B cell (primary cell): ENCODE data around the gene CTNNA2. TPM values are rescaled to one million over a fixed set of nuclear protein-coding genes. Genes with fewer than 3 reads are reported as not detected.

ENCODE experiments used
- ATAC-seq: fragments of 200-7000 bp; cut with Tn5 transposase; one replicate; pipeline ENCODE4 v1.10.0; 2021; ENCODE audit warnings: low read depth, mild to moderate bottlenecking, moderate number of reproducible peaks, moderate library complexity
- CTCF ChIA-PET: fragments of 350-600 bp; sonication (Branson Sonifier 250); formaldehyde crosslinking; loops from one replicate; lab custom pipeline; 2021; ENCODE audit warnings: antibody characterized with exemption, inconsistent platforms; lab: Charles Lee
- POLR2A ChIA-PET: fragments of 350-600 bp; sonication (Branson Sonifier 250); formaldehyde crosslinking; loops from one replicate; lab custom pipeline; 2021; ENCODE audit warnings: antibody characterized with exemption; lab: Charles Lee
- DNase-seq: peaks from one replicate; pipeline ENCODE4 v3.0.0; 2013
- H2AFZ ChIP-seq: 2 replicates; pipeline ENCODE4 v1.6.1; 2012; ENCODE audit warnings: mild to moderate bottlenecking, low read depth, low read length; ENCODE audit not compliant: insufficient read depth, poor library complexity, severe bottlenecking
- H3K27ac ChIP-seq, 2 donors: 1 replicate in 1 of 2; 2 replicates in 1 of 2; pipeline ENCODE4 v1.5.1; 2012 to 2013; ENCODE audit warnings: low read length in 2 of 2, mild to moderate bottlenecking in 2 of 2, moderate library complexity in 1 of 2
- H3K27me3 ChIP-seq, 4 experiments: fragments of 200-600 bp in 1 of 4; sonication (generic) in 1 of 4; replicated peaks in 1 of 4; 1 replicate in 2 of 4; 2 replicates in 2 of 4; pipeline versions ENCODE4 v1.6.1 to v1.7.0; 2013 to 2016; ENCODE audit warnings: low read length in 3 of 4, mild to moderate bottlenecking in 2 of 4, mixed read lengths in 1 of 4, moderate library complexity in 1 of 4; ENCODE audit not compliant: insufficient read depth in 4 of 4, control insufficient read depth in 3 of 4; ENCODE audit errors: control extremely low read depth in 1 of 4
- H3K36me3 ChIP-seq, 2 experiments: replicated peaks in 1 of 2; 1 replicate in 1 of 2; 2 replicates in 1 of 2; pipeline versions ENCODE4 v1.6.1 to v1.7.1; 2013; ENCODE audit warnings: low read length in 1 of 2; ENCODE audit not compliant: insufficient read depth in 2 of 2, control insufficient read depth in 1 of 2; ENCODE audit errors: control extremely low read depth in 1 of 2, extremely low read depth in 1 of 2
- H3K4me1 ChIP-seq, 2 donors: fragments of 200-600 bp in 1 of 2; sonication (generic) in 1 of 2; 1 replicate in 1 of 2; 2 replicates in 1 of 2; pipeline versions ENCODE4 v1.5.1 to v1.6.1; 2013 to 2017; ENCODE audit warnings: low read length in 2 of 2; ENCODE audit not compliant: control insufficient read depth in 2 of 2, insufficient read depth in 2 of 2
- H3K4me2 ChIP-seq: replicated peaks from 2 replicates; pipeline ENCODE3; 2012; ENCODE audit warnings: mild to moderate bottlenecking, low read depth, low read length; ENCODE audit not compliant: poor library complexity, severe bottlenecking
- H3K4me3 ChIP-seq, 5 experiments: fragments of 200-600 bp in 1 of 5; sonication (generic) in 1 of 5; 1 replicate in 3 of 5; 2 replicates in 2 of 5; pipeline versions ENCODE4 v1.5.1 to v1.7.0; 2011 to 2016; ENCODE audit warnings: low read length in 4 of 5, mild to moderate bottlenecking in 4 of 5, low read depth in 2 of 5, control low read depth in 1 of 5, moderate library complexity in 1 of 5; ENCODE audit not compliant: insufficient read depth in 1 of 5; ENCODE audit errors: control extremely low read depth in 1 of 5, extremely low read depth in 1 of 5
- H3K79me2 ChIP-seq: fragments of 200-600 bp; sonication (generic); one replicate; pipeline ENCODE4 v1.6.0; 2016; ENCODE audit warnings: low read length; ENCODE audit not compliant: control insufficient read depth, insufficient read depth
- H3K9ac ChIP-seq: fragments of 200-600 bp; sonication (generic); 2 replicates; pipeline ENCODE4 v1.6.1; 2017; ENCODE audit warnings: mild to moderate bottlenecking, low read length, moderate library complexity
- H3K9me3 ChIP-seq, 3 donors: one replicate each; pipeline versions ENCODE4 v1.6.1 to v1.7.1; 2013; ENCODE audit warnings: low read length in 2 of 3; ENCODE audit not compliant: control insufficient read depth in 2 of 3, insufficient read depth in 1 of 3; ENCODE audit errors: control extremely low read depth in 1 of 3
- H4K20me1 ChIP-seq: 2 replicates; pipeline ENCODE4 v1.6.0; 2012; ENCODE audit warnings: mild to moderate bottlenecking, low read length; ENCODE audit not compliant: insufficient read depth, control insufficient read depth, poor library complexity, severe bottlenecking
- H3K27ac Mint-ChIP-seq: one replicate; pipeline ENCODE4 v1.8.0; 2021; ENCODE audit warnings: mixed read lengths
- H3K27me3 Mint-ChIP-seq: one replicate; pipeline ENCODE4 v1.8.0; 2021; ENCODE audit warnings: mixed read lengths
- H3K4me1 Mint-ChIP-seq: one replicate; pipeline ENCODE4 v1.8.0; 2021; ENCODE audit warnings: mixed read lengths
- H3K4me3 Mint-ChIP-seq: one replicate; pipeline ENCODE4 v1.8.0; 2021; ENCODE audit warnings: mixed read lengths
- H3K9me3 Mint-ChIP-seq: one replicate; pipeline ENCODE4 v1.8.0; 2022; ENCODE audit warnings: mixed read lengths; ENCODE audit not compliant: insufficient read depth
- EZH2 ChIP-seq: IDR thresholded peaks from 2 replicates; pipeline ENCODE4 v1.6.1; 2012; ENCODE audit warnings: borderline replicate concordance, low read depth, mild to moderate bottlenecking, moderate library complexity, low read length; ENCODE audit not compliant: insufficient read depth, poor library complexity, severe bottlenecking
- WGBS: methylation state at CpG from one replicate; pipeline ENCODE4 v1.1.5; 2013; ENCODE audit warnings: missing lambda C conversion rate; ENCODE audit not compliant: insufficient coverage; 5-methylcytosine and 5-hydroxymethylcytosine counted together
- intact Hi-C: fragments of 100-400 bp; cut with micrococcal nuclease; formaldehyde crosslinking; loops from one replicate; pipeline ENCODE4 v1.10.0; 2022
- polyA plus RNA-seq: library from polyadenylated mRNA; depleted of rRNA; stranded (reverse); fragments of >200 nt; gene quantifications from 2 replicates; pipeline ENCODE4 v1.2.3, GENCODE V29; 2012
- total RNA-seq, 2 donors: library from RNA; stranded (reverse); fragments of 120-200 nt in 1 of 2; gene quantifications; 1 replicate in 1 of 2; 2 replicates in 1 of 2; pipeline versions ENCODE4 v1.2.3 to v1.2.4, GENCODE V29; 2013 to 2022
- TF ChIP-seq, protein P1 (sequence below): fragments of 200-600 bp; IDR thresholded peaks from one replicate; pipeline ENCODE4 v1.8.0; 2022; ENCODE audit warnings: antibody characterized with exemption, mild to moderate bottlenecking

CTNNA2 gene
- total and polyA plus RNA-seq, 2 donors (not counting 1 experiment from before 2014, with no cell fraction given): not detected

DNA sequence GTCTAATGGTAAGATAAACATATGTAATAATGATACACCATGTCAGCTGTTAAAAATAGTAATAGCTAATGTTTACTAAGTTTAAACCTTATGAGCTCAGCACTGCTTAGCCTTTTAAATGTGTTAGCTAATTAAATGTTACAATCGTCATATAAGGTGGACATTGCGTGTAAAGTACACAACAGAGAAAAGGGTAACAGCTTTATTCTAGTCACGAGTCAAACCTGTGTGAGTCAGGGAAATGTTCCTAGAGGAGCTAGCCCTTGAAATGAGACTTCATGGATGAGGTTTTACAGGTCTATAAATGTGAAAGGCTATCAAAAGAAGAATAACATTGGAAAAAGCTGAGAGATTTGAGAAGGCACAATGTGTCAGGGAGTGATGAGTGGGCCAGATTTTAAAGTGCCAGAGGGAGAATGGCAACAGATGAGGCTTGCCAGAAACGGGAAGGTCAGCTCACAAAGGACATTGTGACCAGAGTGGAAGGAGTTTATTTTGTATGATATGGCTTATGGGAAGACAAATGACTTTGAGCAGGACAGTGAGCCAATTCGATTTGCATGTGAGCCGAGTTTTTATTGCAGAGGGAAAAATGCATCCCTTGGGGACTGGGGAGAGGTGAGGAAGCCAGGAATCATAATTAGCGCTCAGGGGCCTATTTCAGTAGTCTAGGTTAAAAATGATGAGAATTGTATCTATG lies 276.3 kb downstream of the CTNNA2 start:
- intact Hi-C loops: no loop called here
- no peaks in the 10 kb centered on the region for H3K9me3 ChIP-seq
- ChIA-PET POLR2A (no interaction called here), CTCF (no interaction called here)
- no peaks in the 10 kb centered on the region for H3K4me1 Mint-ChIP-seq
- H3K79me2 ChIP-seq: no peaks in the 10 kb centered on the region
- no peak overlapping the region for H3K9ac ChIP-seq
- no peak overlapping the region for H3K4me3 Mint-ChIP-seq
- no peaks in the 10 kb centered on the region for H4K20me1 ChIP-seq
- DNase-seq (no peak), ATAC-seq (no peak)
- no peaks in the 10 kb centered on the region for H3K9me3 Mint-ChIP-seq
- H3K27me3 Mint-ChIP-seq: no peaks in the 10 kb centered on the region
- H3K27ac ChIP-seq: no peak overlapping the region
- no peak for TF ChIP-seq EZH2
- TF ChIP-seq, protein P1, sequence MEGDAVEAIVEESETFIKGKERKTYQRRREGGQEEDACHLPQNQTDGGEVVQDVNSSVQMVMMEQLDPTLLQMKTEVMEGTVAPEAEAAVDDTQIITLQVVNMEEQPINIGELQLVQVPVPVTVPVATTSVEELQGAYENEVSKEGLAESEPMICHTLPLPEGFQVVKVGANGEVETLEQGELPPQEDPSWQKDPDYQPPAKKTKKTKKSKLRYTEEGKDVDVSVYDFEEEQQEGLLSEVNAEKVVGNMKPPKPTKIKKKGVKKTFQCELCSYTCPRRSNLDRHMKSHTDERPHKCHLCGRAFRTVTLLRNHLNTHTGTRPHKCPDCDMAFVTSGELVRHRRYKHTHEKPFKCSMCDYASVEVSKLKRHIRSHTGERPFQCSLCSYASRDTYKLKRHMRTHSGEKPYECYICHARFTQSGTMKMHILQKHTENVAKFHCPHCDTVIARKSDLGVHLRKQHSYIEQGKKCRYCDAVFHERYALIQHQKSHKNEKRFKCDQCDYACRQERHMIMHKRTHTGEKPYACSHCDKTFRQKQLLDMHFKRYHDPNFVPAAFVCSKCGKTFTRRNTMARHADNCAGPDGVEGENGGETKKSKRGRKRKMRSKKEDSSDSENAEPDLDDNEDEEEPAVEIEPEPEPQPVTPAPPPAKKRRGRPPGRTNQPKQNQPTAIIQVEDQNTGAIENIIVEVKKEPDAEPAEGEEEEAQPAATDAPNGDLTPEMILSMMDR: no peak
- H3K4me1 ChIP-seq: no peaks in the 10 kb centered on the region
- no peak overlapping the region for H2AFZ ChIP-seq
- H3K27me3 ChIP-seq: no peaks in the 10 kb centered on the region
- no peaks in the 10 kb centered on the region for H3K36me3 ChIP-seq
- H3K27ac Mint-ChIP-seq: no peak overlapping the region
- WGBS: 85% methylated on average over 7 of the region's 7 CpGs
- H3K4me3 ChIP-seq: no peak overlapping the region
- no peak overlapping the region for H3K4me2 ChIP-seq

DNA sequence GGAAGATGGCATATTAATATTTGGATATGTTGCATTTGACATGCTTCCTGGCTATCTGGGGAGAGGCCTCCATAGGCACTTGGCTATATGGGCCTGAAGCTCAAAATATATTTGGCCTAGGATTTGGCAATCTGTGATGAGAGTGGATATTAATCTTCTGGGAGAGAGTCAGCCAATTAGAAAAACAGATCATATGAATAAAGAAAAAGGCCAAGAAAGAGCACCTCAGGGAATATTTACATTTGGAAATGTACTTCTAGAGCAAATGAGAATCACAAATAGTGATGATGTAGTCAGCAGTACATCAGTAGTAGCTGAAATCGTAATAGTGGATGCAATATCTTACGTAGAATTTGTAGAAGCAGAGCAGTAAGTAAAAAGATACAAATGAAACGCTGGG lies 277.0 kb downstream of the CTNNA2 start:
- no peaks in the 10 kb centered on the region for H3K36me3 ChIP-seq
- CTCF ChIA-PET: no interaction called here
- ATAC-seq: no peak

More for the DNA sequence above, 277.0 kb downstream of the CTNNA2 start:
- POLR2A ChIA-PET: no interaction called here
- Histone ChIP-seq H2AFZ (no peak overlapping the region), H3K27me3 (no peaks in the 10 kb centered on the region), H3K9ac (no peak overlapping the region), H3K4me1 (no peaks in the 10 kb centered on the region), H3K79me2 (no peaks in the 10 kb centered on the region), H3K9me3 (no peaks in the 10 kb centered on the region), H3K27ac (no peak overlapping the region), H3K4me2 (no peak overlapping the region), H3K4me3 (no peak overlapping the region), H4K20me1 (no peaks in the 10 kb centered on the region)
- Mint-ChIP-seq H3K9me3 (no peaks in the 10 kb centered on the region), H3K27ac (no peak overlapping the region), H3K27me3 (no peaks in the 10 kb centered on the region), H3K4me1 (no peaks in the 10 kb centered on the region), H3K4me3 (no peak overlapping the region)
- TF ChIP-seq, protein P1: no peak
- no peak for TF ChIP-seq EZH2
- DNase-seq: no peak
- 77% methylated on average over 3 of the region's 3 CpGs for WGBS
- intact Hi-C loops: no loop called here
